Measurements from ENCODE around the gene NECAB3.
A peak's percentile ranks its signal among the peaks of the same experiment; 100 is the strongest.

Gene NECAB3

GRCh38 chr20:33674294-33675135 lies at the start of gene NECAB3:
Gene NECAB3, minus strand, starts transcription at chr20:33674428. Its CDS starts 76 bp downstream, at chr20:33674352.
- DNase-seq, result peak; percentile 82
- TF ChIP-seq EZH2phosphoT487 (IDR thresholded peaks at IDR 0.05; ENCODE audit: low read length), result no peak
- TF ChIP-seq CTCF (IDR thresholded peaks at IDR 0.05; ENCODE audit: low read length), result no peak
- no peak for TF ChIP-seq EZH2 (optimal IDR thresholded peaks at IDR 0.05; ENCODE audit: low read depth, low read length)
- no peaks in the 10 kb centered on the region for H3K27me3 ChIP-seq (replicated peaks; ENCODE audit: insufficient read depth, low read length)
- no peak within 1 kb of the TSS; the same call in 1 of the 2 replicates for H3K27ac ChIP-seq (ENCODE audit: low read length)
- H3K4me2 ChIP-seq (ENCODE audit: low read depth, low read length), result peak within 1 kb of the TSS; percentile 99
- peaks cover 29% of the 10 kb centered on the region for H3K79me2 ChIP-seq (ENCODE audit: low read length)
- H3K9me2 ChIP-seq (replicated peaks; ENCODE audit: insufficient read depth, low read length), result no peaks in the 10 kb centered on the region
- peak within 1 kb of the TSS; percentile 73 for H3K9ac ChIP-seq (ENCODE audit: low read length)
- H2AFZ ChIP-seq (ENCODE audit: low read length), result peak within 1 kb of the TSS; percentile 69; the same call in 1 of the 2 replicates
- no peaks in the 10 kb centered on the region for H3K36me3 ChIP-seq (replicated peaks; ENCODE audit: insufficient read depth, low read length)
- no peaks in the 10 kb centered on the region for H3K9me3 ChIP-seq (replicated peaks; ENCODE audit: insufficient read depth, low read length)
- no peaks in the 10 kb centered on the region for H4K20me1 ChIP-seq (ENCODE audit: insufficient read depth, low read length)
- peaks cover 16% of the 10 kb centered on the region for H3K4me1 ChIP-seq (ENCODE audit: low read length)
- peak within 1 kb of the TSS; percentile 91 for H3K4me3 ChIP-seq (ENCODE audit: low read length)
- peaks cover 16% of the 10 kb centered on the region; the same call in 1 of the 2 replicates for H3F3A ChIP-seq (ENCODE audit: insufficient read depth, low read length)

GRCh38 chr20:33721391-33722140 lies 47.3 kb upstream of the NECAB3 start:
- Histone ChIP-seq H3K79me2 (ENCODE audit: low read length) (peaks cover 21% of the 10 kb centered on the region), H3K27me3 (replicated peaks; ENCODE audit: insufficient read depth, low read length) (no peaks in the 10 kb centered on the region), H3K36me3 (replicated peaks; ENCODE audit: insufficient read depth, low read length) (no peaks in the 10 kb centered on the region), H3K4me3 (ENCODE audit: low read length) (no peak overlapping the region), H3K4me1 (ENCODE audit: low read length) (peaks cover 7% of the 10 kb centered on the region; the same call in 1 of the 2 replicates), H4K20me1 (ENCODE audit: insufficient read depth, low read length) (no peaks in the 10 kb centered on the region), H2AFZ (ENCODE audit: low read length) (no peak overlapping the region), H3K27ac (ENCODE audit: low read length) (no peak overlapping the region), H3K9ac (ENCODE audit: low read length) (no peak overlapping the region), H3F3A (ENCODE audit: insufficient read depth, low read length) (no peaks in the 10 kb centered on the region), H3K9me3 (replicated peaks; ENCODE audit: insufficient read depth, low read length) (no peaks in the 10 kb centered on the region), H3K9me2 (replicated peaks; ENCODE audit: insufficient read depth, low read length) (no peaks in the 10 kb centered on the region), H3K4me2 (ENCODE audit: low read depth, low read length) (no peak overlapping the region)
- TF ChIP-seq EZH2phosphoT487 (IDR thresholded peaks at IDR 0.05; ENCODE audit: low read length), result no peak
- DNase-seq, result no peak

- Histone ChIP-seq H3K4me1 (ENCODE audit: low read length) (peaks cover 7% of the 10 kb centered on the region; the same call in 1 of the 2 replicates), H3K36me3 (replicated peaks; ENCODE audit: insufficient read depth, low read length) (no peaks in the 10 kb centered on the region), H3K9me3 (replicated peaks; ENCODE audit: insufficient read depth, low read length) (no peaks in the 10 kb centered on the region), H3F3A (ENCODE audit: insufficient read depth, low read length) (no peaks in the 10 kb centered on the region), H3K4me3 (ENCODE audit: low read length) (peak within 1 kb of the TSS; percentile 92), H2AFZ (ENCODE audit: low read length) (peak within 1 kb of the TSS; percentile 98), H3K27me3 (replicated peaks; ENCODE audit: insufficient read depth, low read length) (no peaks in the 10 kb centered on the region), H4K20me1 (ENCODE audit: insufficient read depth, low read length) (no peaks in the 10 kb centered on the region), H3K9me2 (replicated peaks; ENCODE audit: insufficient read depth, low read length) (no peaks in the 10 kb centered on the region), H3K4me2 (ENCODE audit: low read depth, low read length) (peak within 1 kb of the TSS; percentile 95), H3K79me2 (ENCODE audit: low read length) (peaks cover 21% of the 10 kb centered on the region), H3K9ac (ENCODE audit: low read length) (peak within 1 kb of the TSS; percentile 71), H3K27ac (ENCODE audit: low read length) (peak within 1 kb of the TSS; percentile 33; the same call in 1 of the 2 replicates)
- no peak for TF ChIP-seq CTCF (IDR thresholded peaks at IDR 0.05; ENCODE audit: low read length)
- no peak for TF ChIP-seq EZH2phosphoT487 (IDR thresholded peaks at IDR 0.05; ENCODE audit: low read length)
- no peak for TF ChIP-seq EZH2 (optimal IDR thresholded peaks at IDR 0.05; ENCODE audit: low read depth, low read length)
- peak; percentile 98 for DNase-seq
Observed at GRCh38 chr20:33719989-33720709, 45.9 kb upstream of the NECAB3 start, which contains the start of gene PXMP4. Gene PXMP4, minus strand, starts transcription at chr20:33720310. Its CDS starts 103 bp downstream, at chr20:33720207.

Data from MM.1S (cell line).